Sigmoid colon (tissue), 7 donors: ENCODE measurements around the gene BCL2L13. TPM values are rescaled to one million over a fixed set of nuclear protein-coding genes. Genes with fewer than 3 reads are reported as not detected.
"Not testable (repeated sequence)": the region's sequence is repeated elsewhere in the genome, so short reads cannot be mapped to it uniquely, and the experiment has no call there.

Source experiments
- DNase-seq: peaks from one replicate; pipeline ENCODE4 v3.0.0-alpha.2; 2019
- H3K27ac ChIP-seq, 4 donors: fragments of 200-600 bp; sonication (generic); one replicate each; pipeline ENCODE4 v1.5.1; 2016 to 2019; ENCODE audit warnings: mild to moderate bottlenecking in 1 of 4
- H3K27me3 ChIP-seq, 3 donors: fragments of 200-600 bp; sonication (generic); one replicate each; pipeline ENCODE4 v1.5.1; 2019; ENCODE audit warnings: mild to moderate bottlenecking in 1 of 3
- H3K36me3 ChIP-seq, 4 donors: fragments of 200-600 bp; sonication (generic); one replicate each; pipeline ENCODE4 v1.5.1; 2016 to 2019
- H3K4me1 ChIP-seq, 4 donors: fragments of 200-600 bp; sonication (generic); one replicate each; pipeline ENCODE4 v1.5.1; 2017 to 2019
- H3K4me3 ChIP-seq, 4 donors: fragments of 200-600 bp; sonication (generic); one replicate each; pipeline ENCODE4 v1.5.1; 2017 to 2019; ENCODE audit warnings: mild to moderate bottlenecking in 2 of 4, moderate library complexity in 1 of 4
- H3K9me3 ChIP-seq, 4 donors: fragments of 200-600 bp in 3 of 4; sonication (generic) in 3 of 4; one replicate each; pipeline versions ENCODE4 v1.5.1 to v1.6.1; 2013 to 2019
- CTCF ChIP-seq, 4 experiments: fragments of 450-650 bp in 3 of 4; fragments of 200-600 bp in 1 of 4; IDR thresholded peaks; one replicate each; pipeline ENCODE4 v1.5.1; 2016 to 2019; ENCODE audit warnings: antibody characterized with exemption in 4 of 4, mild to moderate bottlenecking in 3 of 4, moderate library complexity in 2 of 4
- EP300 ChIP-seq, 4 donors: sonication (generic); formaldehyde crosslinking; IDR thresholded peaks; one replicate each; pipeline ENCODE4 v1.6.1; 2017; ENCODE audit warnings: antibody characterized with exemption in 4 of 4
- POLR2A ChIP-seq, 2 donors: fragments of 450-650 bp; IDR thresholded peaks; one replicate each; pipeline ENCODE4 v1.6.1; 2016; ENCODE audit warnings: antibody characterized with exemption in 2 of 2, mild to moderate bottlenecking in 2 of 2, moderate library complexity in 2 of 2
- POLR2AphosphoS5 ChIP-seq, 4 donors: sonication (generic); formaldehyde crosslinking; IDR thresholded peaks; one replicate each; pipeline ENCODE4 v1.6.1; 2017; ENCODE audit warnings: antibody characterized with exemption in 4 of 4
- WGBS, 2 donors: extraction: QIAGEN DNeasy Blood & Tissue Kit; methylation state at CpG; one replicate each; pipeline ENCODE4 v1.1.7; 2013; 5-methylcytosine and 5-hydroxymethylcytosine counted together
- intact Hi-C: fragments of 100-400 bp; cut with DNase I; formaldehyde crosslinking; loops from one replicate; pipeline ENCODE4 v1.15.1; 2023
- polyA plus RNA-seq, 3 donors: library from polyadenylated mRNA; stranded (reverse); fragments of 200-250 nt; gene quantifications; one replicate each; pipeline ENCODE4 v1.2.3, GENCODE V29; 2013
- total RNA-seq, 4 donors: library from RNA; depleted of rRNA; stranded (reverse); fragments of >200 nt; gene quantifications; one replicate each; pipeline ENCODE4 v1.1.0, GENCODE V29; 2016
- donor health status: healthy with polysubstance abuse.
- donor health status: Bipolar disorder and iron deficiency.
- donor health status: healthy.

Gene BCL2L13
- total and polyA plus RNA-seq, 7 donors = 29.4 to 68.1 (median 59.2) TPM

GRCh38 chr22:17695986-17696385 is 57.4 kb downstream of the BCL2L13 start:
- Histone ChIP-seq H3K27ac (no peak overlapping the region), H3K9me3 (no peaks in the 10 kb centered on the region), H3K4me1 (no peaks in the 10 kb centered on the region), H3K4me3 (no peak overlapping the region), H3K27me3 (no peaks in the 10 kb centered on the region), H3K36me3 (peaks cover 0 to 23% (median 3%) of the 10 kb centered on the region in 4 donors)
- no peak for DNase-seq
- TF ChIP-seq POLR2AphosphoS5 (IDR thresholded peaks at IDR 0.05) (no peak), POLR2A (IDR thresholded peaks at IDR 0.05) (no peak), CTCF (IDR thresholded peaks at IDR 0.05) (no peak), EP300 (IDR thresholded peaks at IDR 0.05) (no peak)
- intact Hi-C loops = no loop called here
- 94 to 96% methylated on average over 5 of the region's 5 CpGs for WGBS, 2 donors

- H3K4me1 ChIP-seq, DNase-seq, H3K4me3 ChIP-seq, H3K27ac ChIP-seq, intact Hi-C loops, H3K9me3 ChIP-seq, H3K27me3 ChIP-seq: not testable (repeated sequence)
- WGBS, 2 donors = 92 to 94% methylated on average over 10 of the region's 10 CpGs
- peaks cover 0 to 22% (median 2%) of the 10 kb centered on the region in 4 donors for H3K36me3 ChIP-seq
Measured at GRCh38 chr22:17697196-17697595, 58.6 kb downstream of the BCL2L13 start.

GRCh38 chr22:17698276-17698675 is 59.7 kb downstream of the BCL2L13 start:
- DNase-seq, H3K4me3 ChIP-seq, H3K27ac ChIP-seq, H3K4me1 ChIP-seq, H3K27me3 ChIP-seq, intact Hi-C loops, H3K9me3 ChIP-seq: not testable (repeated sequence)
- peaks cover 0 to 30% (median 0%) of the 10 kb centered on the region in 4 donors for H3K36me3 ChIP-seq
- 98% methylated on average over 3 of the region's 3 CpGs for WGBS, 2 donors

- Histone ChIP-seq H3K4me3 (no peak overlapping the region), H3K36me3 (peaks cover 0 to 33% (median 0%) of the 10 kb centered on the region in 4 donors), H3K9me3 (no peaks in the 10 kb centered on the region), H3K27me3 (no peaks in the 10 kb centered on the region), H3K4me1 (no peaks in the 10 kb centered on the region), H3K27ac (no peak overlapping the region)
- DNase-seq = no peak
- TF ChIP-seq CTCF (IDR thresholded peaks at IDR 0.05) (no peak), POLR2A (IDR thresholded peaks at IDR 0.05) (no peak), POLR2AphosphoS5 (IDR thresholded peaks at IDR 0.05) (no peak), EP300 (IDR thresholded peaks at IDR 0.05) (no peak)
- intact Hi-C loops = no loop called here
Measured at GRCh38 chr22:17698948-17699347, 60.4 kb downstream of the BCL2L13 start.

DNA sequence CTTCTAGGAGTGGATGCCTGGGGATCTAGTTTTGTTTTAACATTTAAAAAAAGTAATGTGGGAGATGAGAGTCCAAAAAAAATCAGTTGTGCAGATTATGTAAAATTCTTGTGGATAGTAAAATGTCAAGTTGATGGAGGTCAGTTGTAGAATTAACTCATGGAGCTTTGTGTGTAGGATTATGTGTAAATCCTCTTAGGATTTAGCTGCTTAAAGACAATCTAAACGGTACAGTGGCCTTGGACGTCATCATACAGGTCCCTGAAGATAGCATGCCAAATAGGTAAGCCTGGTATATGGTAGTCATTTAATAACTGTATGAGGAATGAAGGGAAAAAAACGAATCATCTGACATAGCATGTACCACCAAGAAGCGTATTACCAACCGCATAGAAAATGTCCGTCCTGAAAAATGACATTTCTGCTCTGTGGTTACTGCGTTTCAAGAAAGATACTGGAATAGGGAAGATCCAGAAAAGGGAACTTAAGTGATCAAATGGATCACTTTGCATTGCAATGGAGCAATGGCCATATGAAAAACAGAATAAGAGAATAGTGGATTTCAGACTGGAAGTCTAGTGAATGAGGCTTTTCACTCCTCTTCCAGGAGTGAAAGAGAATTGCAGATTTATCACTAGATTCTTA is 61.3 kb downstream of the BCL2L13 start:
- no peaks in the 10 kb centered on the region for H3K4me1 ChIP-seq
- H3K27me3 ChIP-seq = no peaks in the 10 kb centered on the region
- WGBS, 2 donors = 85 to 89% methylated on average over 7 of the region's 7 CpGs
- no peak overlapping the region for H3K27ac ChIP-seq
- no peak overlapping the region for H3K4me3 ChIP-seq
- no peak for TF ChIP-seq CTCF (IDR thresholded peaks at IDR 0.05)
- no peak for TF ChIP-seq POLR2A (IDR thresholded peaks at IDR 0.05)
- intact Hi-C loops = loop anchor here (10.0 kb wide), 1 partner anchor 375 kb away; the partner anchor contains the start of gene PEX26
- no peak for DNase-seq
- H3K36me3 ChIP-seq = peaks cover 0 to 35% (median 0%) of the 10 kb centered on the region in 4 donors
- H3K9me3 ChIP-seq = no peaks in the 10 kb centered on the region

DNA sequence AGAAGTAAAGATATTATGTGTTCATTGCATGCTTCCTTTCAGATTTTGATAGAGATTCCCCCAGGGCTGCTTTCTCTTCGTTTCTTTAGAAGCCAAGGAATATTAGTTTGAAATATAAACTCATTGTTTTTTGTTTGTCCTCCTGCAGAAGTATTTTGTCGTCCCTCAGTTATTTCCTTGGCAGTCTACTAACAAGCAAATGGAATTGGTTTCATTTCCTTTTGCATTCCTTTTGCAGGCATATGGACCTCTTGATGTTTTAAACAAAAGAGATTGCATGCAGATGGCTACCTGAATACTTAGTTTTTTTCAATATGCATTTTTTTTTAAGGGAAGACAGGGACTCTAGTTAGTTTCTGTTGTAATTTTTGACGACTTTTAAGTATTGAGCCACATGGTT is 62.2 kb downstream of the BCL2L13 start:
- H3K9me3 ChIP-seq = no peaks in the 10 kb centered on the region
- H3K4me3 ChIP-seq = no peak overlapping the region
- intact Hi-C loops = loop anchor here (10.0 kb wide), 1 partner anchor 374 kb away; the partner anchor contains the start of gene PEX26
- H3K27ac ChIP-seq = no peak overlapping the region
- DNase-seq = no peak
- peaks cover 0 to 27% (median 0%) of the 10 kb centered on the region in 4 donors for H3K36me3 ChIP-seq
- no peak for TF ChIP-seq POLR2AphosphoS5 (IDR thresholded peaks at IDR 0.05)
- TF ChIP-seq CTCF (IDR thresholded peaks at IDR 0.05) = no peak
- no peak for TF ChIP-seq EP300 (IDR thresholded peaks at IDR 0.05)
- no peak for TF ChIP-seq POLR2A (IDR thresholded peaks at IDR 0.05)
- peaks cover 0 to 7% (median 2%) of the 10 kb centered on the region in 4 donors for H3K4me1 ChIP-seq
- no peaks in the 10 kb centered on the region for H3K27me3 ChIP-seq
- 40 to 48% methylated on average over 3 of the region's 3 CpGs for WGBS, 2 donors
